ENCODE data around the gene C9.

Gene C9

DNA sequence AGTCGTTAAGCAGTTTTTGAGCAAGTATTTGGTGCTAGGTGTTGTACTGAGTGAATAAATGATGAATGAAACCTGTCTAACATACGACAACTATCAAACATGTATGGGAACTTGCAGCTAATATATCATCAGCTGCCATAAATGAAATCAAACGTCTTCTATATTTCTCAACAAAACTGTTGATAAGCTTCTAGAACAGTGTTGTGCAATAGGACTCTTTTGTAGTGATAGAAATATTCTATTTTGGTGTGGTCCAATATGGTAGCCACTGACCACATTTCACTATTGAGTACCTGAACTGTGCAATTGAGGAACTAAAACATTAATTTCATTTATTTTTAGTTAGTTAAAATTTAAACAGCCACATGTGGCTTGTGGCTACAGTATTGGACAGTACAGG lies 128.6 kb downstream of the C9 start:
- TF ChIP-seq POLR2AphosphoS5 (IDR thresholded peaks at IDR 0.05; ENCODE audit: low read depth, low read length) (no peak), TAF1 (IDR thresholded peaks at IDR 0.05; ENCODE audit: borderline replicate concordance, insufficient read depth, low read length) (no peak)
- TF ChIP-seq, protein P1, sequence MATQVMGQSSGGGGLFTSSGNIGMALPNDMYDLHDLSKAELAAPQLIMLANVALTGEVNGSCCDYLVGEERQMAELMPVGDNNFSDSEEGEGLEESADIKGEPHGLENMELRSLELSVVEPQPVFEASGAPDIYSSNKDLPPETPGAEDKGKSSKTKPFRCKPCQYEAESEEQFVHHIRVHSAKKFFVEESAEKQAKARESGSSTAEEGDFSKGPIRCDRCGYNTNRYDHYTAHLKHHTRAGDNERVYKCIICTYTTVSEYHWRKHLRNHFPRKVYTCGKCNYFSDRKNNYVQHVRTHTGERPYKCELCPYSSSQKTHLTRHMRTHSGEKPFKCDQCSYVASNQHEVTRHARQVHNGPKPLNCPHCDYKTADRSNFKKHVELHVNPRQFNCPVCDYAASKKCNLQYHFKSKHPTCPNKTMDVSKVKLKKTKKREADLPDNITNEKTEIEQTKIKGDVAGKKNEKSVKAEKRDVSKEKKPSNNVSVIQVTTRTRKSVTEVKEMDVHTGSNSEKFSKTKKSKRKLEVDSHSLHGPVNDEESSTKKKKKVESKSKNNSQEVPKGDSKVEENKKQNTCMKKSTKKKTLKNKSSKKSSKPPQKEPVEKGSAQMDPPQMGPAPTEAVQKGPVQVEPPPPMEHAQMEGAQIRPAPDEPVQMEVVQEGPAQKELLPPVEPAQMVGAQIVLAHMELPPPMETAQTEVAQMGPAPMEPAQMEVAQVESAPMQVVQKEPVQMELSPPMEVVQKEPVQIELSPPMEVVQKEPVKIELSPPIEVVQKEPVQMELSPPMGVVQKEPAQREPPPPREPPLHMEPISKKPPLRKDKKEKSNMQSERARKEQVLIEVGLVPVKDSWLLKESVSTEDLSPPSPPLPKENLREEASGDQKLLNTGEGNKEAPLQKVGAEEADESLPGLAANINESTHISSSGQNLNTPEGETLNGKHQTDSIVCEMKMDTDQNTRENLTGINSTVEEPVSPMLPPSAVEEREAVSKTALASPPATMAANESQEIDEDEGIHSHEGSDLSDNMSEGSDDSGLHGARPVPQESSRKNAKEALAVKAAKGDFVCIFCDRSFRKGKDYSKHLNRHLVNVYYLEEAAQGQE (IDR thresholded peaks at IDR 0.05; ENCODE audit: insufficient read depth in 1 of 2, low read depth in 2 of 2, low read length in 2 of 2), result no peak

Data from PFSK-1 (cell line).